Common myeloid progenitor, CD34-positive (primary cell): ENCODE measurements around the gene GLRB.
"Not testable (repeated sequence)": the region's sequence is repeated elsewhere in the genome, so short reads cannot be mapped to it uniquely, and the experiment has no call there.

Experiments
- CTCF ChIA-PET: fragments of 350-600 bp; sonication (Branson Sonifier 250); formaldehyde crosslinking; loops from one replicate; lab custom pipeline; 2021; ENCODE audit warnings: antibody characterized with exemption; lab: Charles Lee
- POLR2A ChIA-PET: fragments of 350-600 bp; sonication (Branson Sonifier 250); formaldehyde crosslinking; loops from one replicate; lab custom pipeline; 2021; ENCODE audit warnings: antibody characterized with exemption; lab: Charles Lee
- DNase-seq, 3 donors: peaks; one replicate each; pipeline versions ENCODE4 v3.0.0 to v3.0.0-alpha.2; 2013
- H3K27ac ChIP-seq, 2 experiments: 1 replicate in 1 of 2; 2 replicates in 1 of 2; pipeline ENCODE4 v1.7.0; 2013; ENCODE audit warnings: inconsistent platforms in 2 of 2, low read length in 2 of 2, mild to moderate bottlenecking in 2 of 2, low read depth in 1 of 2, moderate library complexity in 1 of 2; ENCODE audit not compliant: severe bottlenecking in 2 of 2, insufficient read depth in 1 of 2, poor library complexity in 1 of 2
- H3K27me3 ChIP-seq, 5 experiments: replicated peaks in 2 of 5; 1 replicate in 3 of 5; 2 replicates in 2 of 5; pipeline versions ENCODE4 v1.6.1 to v1.7.0; 2013; ENCODE audit warnings: low read length in 4 of 5, mild to moderate bottlenecking in 2 of 5, moderate library complexity in 2 of 5, inconsistent platforms in 1 of 5; ENCODE audit not compliant: insufficient read depth in 5 of 5, control insufficient read depth in 4 of 5
- H3K36me3 ChIP-seq, 4 experiments: 1 replicate in 2 of 4; 2 replicates in 2 of 4; pipeline versions ENCODE4 v1.6.1 to v1.7.0; 2013; ENCODE audit warnings: low read length in 3 of 4, control low read depth in 1 of 4, mild to moderate bottlenecking in 1 of 4; ENCODE audit not compliant: control insufficient read depth in 4 of 4, insufficient read depth in 4 of 4
- H3K4me1 ChIP-seq, 4 experiments: 1 replicate in 3 of 4; 2 replicates in 1 of 4; pipeline versions ENCODE4 v1.6.1 to v1.7.1; 2013; ENCODE audit warnings: low read length in 3 of 4, mild to moderate bottlenecking in 3 of 4, control low read depth in 1 of 4, inconsistent platforms in 1 of 4, moderate library complexity in 1 of 4; ENCODE audit not compliant: control insufficient read depth in 4 of 4, insufficient read depth in 4 of 4; ENCODE audit errors: control extremely low read depth in 1 of 4
- H3K4me3 ChIP-seq, 7 experiments: 1 replicate in 4 of 7; 2 replicates in 3 of 7; pipeline versions ENCODE4 v1.5.1 to v1.7.0; 2013; ENCODE audit warnings: mild to moderate bottlenecking in 7 of 7, low read length in 6 of 7, moderate library complexity in 6 of 7, inconsistent platforms in 2 of 7, low read depth in 2 of 7, control low read depth in 1 of 7; ENCODE audit not compliant: insufficient read depth in 4 of 7, control insufficient read depth in 1 of 7; ENCODE audit errors: extremely low read depth in 1 of 7
- H3K9me3 ChIP-seq, 5 experiments: 1 replicate in 4 of 5; 2 replicates in 1 of 5; pipeline versions ENCODE4 v1.6.1 to v1.7.1; 2013; ENCODE audit warnings: low read length in 4 of 5, mild to moderate bottlenecking in 2 of 5, inconsistent platforms in 1 of 5, low read depth in 1 of 5, moderate library complexity in 1 of 5; ENCODE audit not compliant: control insufficient read depth in 4 of 5, insufficient read depth in 2 of 5; ENCODE audit errors: control extremely low read depth in 1 of 5
- WGBS: methylation state at CpG from one replicate; pipeline ENCODE4 v1.1.5; 2013; ENCODE audit not compliant: insufficient coverage; 5-methylcytosine and 5-hydroxymethylcytosine counted together

Gene GLRB

GRCh38 chr4:157165935-157166610, 90.1 kb downstream of the GLRB start:
- 100% methylated on average over 1 of the region's 3 CpGs for WGBS

GRCh38 chr4:157170321-157170720, 94.4 kb downstream of the GLRB start:
- Histone ChIP-seq H3K36me3 (no peaks in the 10 kb centered on the region), H3K27me3 (no peaks in the 10 kb centered on the region), H3K4me3 (no peak overlapping the region), H3K4me1 (no peaks in the 10 kb centered on the region), H3K9me3 (no peaks in the 10 kb centered on the region), H3K27ac (no peak overlapping the region)
- ChIA-PET POLR2A (no interaction called here), CTCF (no interaction called here)
- 95% methylated on average over 2 of the region's 5 CpGs for WGBS
- DNase-seq: no peak

More at GRCh38 chr4:157165935-157166610, 90.1 kb downstream of the GLRB start:
- no peak for DNase-seq
- Histone ChIP-seq H3K27ac (no peak overlapping the region), H3K36me3 (no peaks in the 10 kb centered on the region), H3K4me3 (no peak overlapping the region), H3K4me1 (no peaks in the 10 kb centered on the region), H3K9me3 (no peaks in the 10 kb centered on the region), H3K27me3 (no peaks in the 10 kb centered on the region)
- ChIA-PET CTCF (no interaction called here), POLR2A (no interaction called here)

- Histone ChIP-seq H3K27ac (no peak overlapping the region), H3K36me3 (no peaks in the 10 kb centered on the region), H3K9me3 (no peaks in the 10 kb centered on the region), H3K4me1 (no peaks in the 10 kb centered on the region), H3K4me3 (no peak overlapping the region), H3K27me3 (no peaks in the 10 kb centered on the region)
- POLR2A ChIA-PET: no interaction called here
- WGBS: no CpG with 5 or more reads among the region's 3 CpGs
- peak; percentile 1 to 6 (median 4) for DNase-seq
- CTCF ChIA-PET: no interaction called here
Measured at GRCh38 chr4:157172011-157172410, 96.1 kb downstream of the GLRB start.

- POLR2A ChIA-PET, H3K36me3 ChIP-seq, H3K4me3 ChIP-seq, H3K27ac ChIP-seq, H3K27me3 ChIP-seq, DNase-seq, CTCF ChIA-PET, H3K4me1 ChIP-seq, H3K9me3 ChIP-seq: not testable (repeated sequence)
- WGBS: 89% methylated on average over 10 of the region's 14 CpGs
Measured at GRCh38 chr4:157180268-157180667, 104.3 kb downstream of the GLRB start.

- DNase-seq: no peak
- WGBS: no CpG with 5 or more reads among the region's 1 CpG
- H3K27me3 ChIP-seq: peaks cover 0 to 2% (median 0%) of the 10 kb centered on the region in 5 experiments
- no peaks in the 10 kb centered on the region for H3K4me1 ChIP-seq
- ChIA-PET POLR2A (no interaction called here), CTCF (no interaction called here)
- H3K36me3 ChIP-seq: no peaks in the 10 kb centered on the region
- H3K27ac ChIP-seq: no peak overlapping the region
- H3K4me3 ChIP-seq: no peak overlapping the region
- no peaks in the 10 kb centered on the region for H3K9me3 ChIP-seq
Measured at GRCh38 chr4:157184300-157184699, 108.3 kb downstream of the GLRB start.

GRCh38 chr4:157185363-157185762, 109.4 kb downstream of the GLRB start:
- peaks cover 0 to 2% (median 0%) of the 10 kb centered on the region in 5 experiments for H3K27me3 ChIP-seq
- no peaks in the 10 kb centered on the region for H3K4me1 ChIP-seq
- CTCF ChIA-PET: no interaction called here

GRCh38 chr4:157195374-157195773, 119.4 kb downstream of the GLRB start:
- ChIA-PET CTCF (no interaction called here), POLR2A (no interaction called here)
- Histone ChIP-seq H3K9me3 (no peaks in the 10 kb centered on the region), H3K4me1 (no peaks in the 10 kb centered on the region), H3K27me3 (no peaks in the 10 kb centered on the region), H3K4me3 (no peak overlapping the region), H3K27ac (no peak overlapping the region), H3K36me3 (no peaks in the 10 kb centered on the region)
- WGBS: 100% methylated on average over 1 of the region's 2 CpGs
- no peak for DNase-seq

More at GRCh38 chr4:157185363-157185762, 109.4 kb downstream of the GLRB start:
- Histone ChIP-seq H3K36me3 (no peaks in the 10 kb centered on the region), H3K9me3 (no peaks in the 10 kb centered on the region), H3K27ac (no peak overlapping the region), H3K4me3 (no peak overlapping the region)
- POLR2A ChIA-PET: interaction anchor here (0.6 kb wide), 1 partner anchor 131 kb away, joined by 3 read pairs; no protein-coding TSS in a partner anchor
- no peak for DNase-seq
